Measurements from ENCODE around the gene AP3D1.
"Not testable (repeated sequence)": the region's sequence is repeated elsewhere in the genome, so short reads cannot be mapped to it uniquely, and the experiment has no call there.

Gene AP3D1

GRCh38 chr19:2129486-2129885, 21.9 kb downstream of the AP3D1 start:
- no peak overlapping the region for H3K4me3 ChIP-seq (ENCODE audit: insufficient read depth, low read depth, low read length, poor library complexity, severe bottlenecking)
- no peak overlapping the region for H3K27ac ChIP-seq (ENCODE audit: insufficient read depth, low read length, poor library complexity, severe bottlenecking)
- H3K36me3 ChIP-seq (ENCODE audit: control insufficient read depth, insufficient read depth, low read length), result peaks cover 57% of the 10 kb centered on the region

GRCh38 chr19:2129022-2129421, 22.3 kb downstream of the AP3D1 start:
- Histone ChIP-seq H3K36me3 (ENCODE audit: control insufficient read depth, insufficient read depth, low read length) (peaks cover 57% of the 10 kb centered on the region), H3K4me3 (ENCODE audit: insufficient read depth, low read depth, low read length, poor library complexity, severe bottlenecking) (no peak overlapping the region), H3K4me1 (ENCODE audit: control insufficient read depth, insufficient read depth, low read length, poor library complexity, severe bottlenecking) (no peaks in the 10 kb centered on the region), H3K27ac (ENCODE audit: insufficient read depth, low read length, poor library complexity, severe bottlenecking) (no peak overlapping the region), H3K9me3 (ENCODE audit: control insufficient read depth, low read length) (no peaks in the 10 kb centered on the region), H3K27me3 (replicated peaks; ENCODE audit: control insufficient read depth, insufficient read depth, low read length, poor library complexity, severe bottlenecking) (no peaks in the 10 kb centered on the region)
- DNase-seq, result no peak

More at GRCh38 chr19:2129486-2129885, 21.9 kb downstream of the AP3D1 start:
- Histone ChIP-seq H3K9me3 (ENCODE audit: control insufficient read depth, low read length) (no peaks in the 10 kb centered on the region), H3K27me3 (replicated peaks; ENCODE audit: control insufficient read depth, insufficient read depth, low read length, poor library complexity, severe bottlenecking) (no peaks in the 10 kb centered on the region), H3K4me1 (ENCODE audit: control insufficient read depth, insufficient read depth, low read length, poor library complexity, severe bottlenecking) (no peaks in the 10 kb centered on the region)
- DNase-seq, result no peak

GRCh38 chr19:2128252-2128651, 23.1 kb downstream of the AP3D1 start:
- H3K27me3 ChIP-seq (replicated peaks; ENCODE audit: control insufficient read depth, insufficient read depth, low read length, poor library complexity, severe bottlenecking); H3K4me1 ChIP-seq (ENCODE audit: control insufficient read depth, insufficient read depth, low read length, poor library complexity, severe bottlenecking); H3K9me3 ChIP-seq (ENCODE audit: control insufficient read depth, low read length); H3K27ac ChIP-seq (ENCODE audit: insufficient read depth, low read length, poor library complexity, severe bottlenecking); DNase-seq; H3K4me3 ChIP-seq (ENCODE audit: insufficient read depth, low read depth, low read length, poor library complexity, severe bottlenecking): not testable (repeated sequence)
- H3K36me3 ChIP-seq (ENCODE audit: control insufficient read depth, insufficient read depth, low read length), result peaks cover 64% of the 10 kb centered on the region

- no peak overlapping the region for H3K27ac ChIP-seq (ENCODE audit: insufficient read depth, low read length, poor library complexity, severe bottlenecking)
- H3K4me3 ChIP-seq (ENCODE audit: insufficient read depth, low read depth, low read length, poor library complexity, severe bottlenecking), result no peak overlapping the region
- DNase-seq, result no peak
- H3K4me1 ChIP-seq (ENCODE audit: control insufficient read depth, insufficient read depth, low read length, poor library complexity, severe bottlenecking), result no peaks in the 10 kb centered on the region
- H3K9me3 ChIP-seq (ENCODE audit: control insufficient read depth, low read length), result no peaks in the 10 kb centered on the region
- no peaks in the 10 kb centered on the region for H3K27me3 ChIP-seq (replicated peaks; ENCODE audit: control insufficient read depth, insufficient read depth, low read length, poor library complexity, severe bottlenecking)
- peaks cover 64% of the 10 kb centered on the region for H3K36me3 ChIP-seq (ENCODE audit: control insufficient read depth, insufficient read depth, low read length)
Measured at GRCh38 chr19:2127758-2128157, 23.6 kb downstream of the AP3D1 start.

DNA sequence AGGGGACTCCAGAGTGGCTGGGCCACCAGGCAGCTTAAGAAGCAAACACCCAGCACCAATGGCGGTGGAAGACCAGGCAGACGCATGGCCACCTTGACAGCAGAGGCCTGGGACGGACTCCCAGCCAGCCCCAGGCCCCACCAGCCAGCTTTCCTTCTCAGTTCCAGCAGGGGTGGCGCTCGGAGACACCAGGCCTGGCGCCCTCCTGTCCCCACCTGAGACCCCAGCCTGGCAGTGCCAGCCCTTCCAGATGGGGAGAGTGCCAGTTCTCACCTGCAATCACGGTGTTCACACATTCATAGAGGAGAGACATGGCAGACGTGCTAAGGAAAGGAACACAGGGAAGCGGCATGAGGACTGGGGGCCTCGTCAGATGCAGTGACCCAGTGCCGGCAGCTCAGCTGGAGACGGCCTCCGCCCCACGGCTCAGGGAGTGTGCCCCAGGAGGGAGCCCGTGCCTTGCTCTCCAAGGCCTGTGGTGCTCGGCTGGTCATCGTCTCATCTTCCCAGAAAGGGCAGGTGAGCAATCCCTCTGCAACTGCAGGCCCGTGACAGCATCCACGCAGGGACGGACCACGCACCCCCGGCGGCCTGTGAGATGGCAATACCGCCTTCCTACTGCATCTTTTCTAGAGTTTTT, 24.4 kb downstream of the AP3D1 start:
- Histone ChIP-seq H3K27ac (ENCODE audit: insufficient read depth, low read length, poor library complexity, severe bottlenecking) (no peak overlapping the region), H3K27me3 (replicated peaks; ENCODE audit: control insufficient read depth, insufficient read depth, low read length, poor library complexity, severe bottlenecking) (no peaks in the 10 kb centered on the region), H3K36me3 (ENCODE audit: control insufficient read depth, insufficient read depth, low read length) (peaks cover 64% of the 10 kb centered on the region), H3K9me3 (ENCODE audit: control insufficient read depth, low read length) (no peaks in the 10 kb centered on the region), H3K4me3 (ENCODE audit: insufficient read depth, low read depth, low read length, poor library complexity, severe bottlenecking) (no peak overlapping the region), H3K4me1 (ENCODE audit: control insufficient read depth, insufficient read depth, low read length, poor library complexity, severe bottlenecking) (no peaks in the 10 kb centered on the region)
- no peak for DNase-seq

DNA sequence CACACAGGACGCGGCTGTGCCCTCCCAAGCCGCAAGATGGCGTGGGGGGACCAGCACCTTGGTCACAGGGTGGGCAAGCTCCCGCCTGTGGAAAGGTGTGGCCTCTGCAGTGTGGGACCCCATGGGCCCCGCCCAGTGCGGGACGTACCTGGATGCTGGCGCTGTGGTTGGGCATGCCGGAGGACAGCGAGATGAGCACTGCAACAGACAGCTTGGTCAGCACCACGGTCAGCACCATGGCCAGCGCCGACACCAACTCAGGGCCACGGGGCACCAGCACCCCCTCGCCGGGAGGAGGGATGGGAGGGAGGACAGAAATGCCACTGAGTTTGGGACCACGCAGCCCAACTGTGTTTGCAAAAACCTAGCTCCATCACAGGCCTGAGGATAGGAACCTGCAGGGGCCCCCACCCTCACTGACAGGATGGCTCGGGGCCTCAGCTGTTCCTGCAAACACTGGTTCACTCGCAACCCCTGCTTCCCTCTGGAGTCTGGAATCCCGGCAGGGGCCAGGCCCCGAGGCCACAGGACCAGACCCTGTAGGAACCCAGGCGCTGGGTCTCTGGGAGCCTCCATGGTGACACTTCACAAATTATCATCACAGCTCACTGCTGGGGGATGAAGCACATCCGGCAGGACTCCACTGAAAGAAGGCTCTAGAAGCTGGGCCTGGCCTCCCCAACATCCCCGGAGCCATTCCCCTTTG, 27.5 kb downstream of the AP3D1 start:
- Histone ChIP-seq H3K27ac (ENCODE audit: insufficient read depth, low read length, poor library complexity, severe bottlenecking) (no peak overlapping the region), H3K4me1 (ENCODE audit: control insufficient read depth, insufficient read depth, low read length, poor library complexity, severe bottlenecking) (no peaks in the 10 kb centered on the region), H3K27me3 (replicated peaks; ENCODE audit: control insufficient read depth, insufficient read depth, low read length, poor library complexity, severe bottlenecking) (no peaks in the 10 kb centered on the region), H3K9me3 (ENCODE audit: control insufficient read depth, low read length) (no peaks in the 10 kb centered on the region), H3K4me3 (ENCODE audit: insufficient read depth, low read depth, low read length, poor library complexity, severe bottlenecking) (no peak overlapping the region), H3K36me3 (ENCODE audit: control insufficient read depth, insufficient read depth, low read length) (peaks cover 67% of the 10 kb centered on the region)
- no peak for DNase-seq

- H3K4me3 ChIP-seq (ENCODE audit: insufficient read depth, low read depth, low read length, poor library complexity, severe bottlenecking), result no peak overlapping the region
- H3K27ac ChIP-seq (ENCODE audit: insufficient read depth, low read length, poor library complexity, severe bottlenecking), result no peak overlapping the region
- H3K27me3 ChIP-seq (replicated peaks; ENCODE audit: control insufficient read depth, insufficient read depth, low read length, poor library complexity, severe bottlenecking), result no peaks in the 10 kb centered on the region
- DNase-seq, result no peak
- no peaks in the 10 kb centered on the region for H3K9me3 ChIP-seq (ENCODE audit: control insufficient read depth, low read length)
- H3K4me1 ChIP-seq (ENCODE audit: control insufficient read depth, insufficient read depth, low read length, poor library complexity, severe bottlenecking), result no peaks in the 10 kb centered on the region
- H3K36me3 ChIP-seq (ENCODE audit: control insufficient read depth, insufficient read depth, low read length), result peaks cover 72% of the 10 kb centered on the region
Measured at GRCh38 chr19:2122982-2123381, 28.4 kb downstream of the AP3D1 start.

DNA sequence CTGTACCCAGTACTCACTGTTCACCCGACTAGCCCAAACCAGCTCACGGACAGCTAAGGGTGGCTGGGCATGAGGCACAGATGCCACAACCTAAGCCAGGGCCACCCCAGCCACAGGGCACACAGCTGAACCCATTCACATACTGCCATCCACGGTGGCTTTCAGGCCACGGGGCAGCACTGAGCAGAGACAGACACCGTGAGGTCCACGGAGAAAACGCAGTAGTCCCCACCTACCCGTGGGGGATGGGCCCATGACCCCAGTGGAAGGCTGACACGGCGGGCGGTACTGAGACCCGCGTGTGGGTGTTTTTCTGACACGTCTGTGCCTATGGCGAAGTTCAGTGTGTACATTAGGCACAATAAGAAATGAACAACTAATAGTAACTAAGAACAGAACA, 29.1 kb downstream of the AP3D1 start:
- H3K4me1 ChIP-seq (ENCODE audit: control insufficient read depth, insufficient read depth, low read length, poor library complexity, severe bottlenecking), result no peaks in the 10 kb centered on the region
- H3K36me3 ChIP-seq (ENCODE audit: control insufficient read depth, insufficient read depth, low read length), result peaks cover 72% of the 10 kb centered on the region

DNA sequence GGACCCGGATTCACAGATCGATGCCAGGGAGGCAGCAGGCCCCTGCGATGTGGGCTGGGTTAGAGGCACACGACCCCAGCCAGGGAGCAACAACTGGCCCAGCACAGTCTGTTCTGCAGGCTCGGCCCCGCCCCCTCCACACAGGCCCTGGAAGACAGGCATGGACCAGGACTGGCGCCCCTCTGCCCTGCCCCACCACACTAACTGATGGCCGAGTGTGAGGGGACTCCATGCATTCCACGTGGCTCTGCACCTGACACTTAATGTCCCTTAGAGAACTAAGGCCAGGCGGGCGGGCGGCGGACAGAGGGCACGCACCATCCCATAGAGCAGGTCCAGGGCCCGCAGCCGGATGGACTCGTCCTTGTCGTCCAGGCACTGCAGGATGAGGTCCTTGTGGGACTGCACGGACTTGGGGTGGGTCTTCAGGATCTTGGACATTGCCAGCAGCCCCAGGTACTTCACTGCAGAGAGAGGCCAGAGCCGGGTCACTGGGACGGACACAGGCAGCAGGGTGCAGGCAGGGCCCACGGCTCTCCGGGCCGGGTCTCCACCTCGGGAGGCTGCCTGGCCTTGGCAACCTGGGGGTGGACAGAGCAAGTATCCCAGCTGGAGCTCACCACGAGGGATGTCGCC, 29.8 kb downstream of the AP3D1 start:
- H3K27ac ChIP-seq (ENCODE audit: insufficient read depth, low read length, poor library complexity, severe bottlenecking), result no peak overlapping the region

More for the DNA sequence above, 29.1 kb downstream of the AP3D1 start:
- Histone ChIP-seq H3K4me3 (ENCODE audit: insufficient read depth, low read depth, low read length, poor library complexity, severe bottlenecking) (no peak overlapping the region), H3K27ac (ENCODE audit: insufficient read depth, low read length, poor library complexity, severe bottlenecking) (no peak overlapping the region), H3K9me3 (ENCODE audit: control insufficient read depth, low read length) (no peaks in the 10 kb centered on the region), H3K27me3 (replicated peaks; ENCODE audit: control insufficient read depth, insufficient read depth, low read length, poor library complexity, severe bottlenecking) (no peaks in the 10 kb centered on the region)
- DNase-seq, result no peak

DNA sequence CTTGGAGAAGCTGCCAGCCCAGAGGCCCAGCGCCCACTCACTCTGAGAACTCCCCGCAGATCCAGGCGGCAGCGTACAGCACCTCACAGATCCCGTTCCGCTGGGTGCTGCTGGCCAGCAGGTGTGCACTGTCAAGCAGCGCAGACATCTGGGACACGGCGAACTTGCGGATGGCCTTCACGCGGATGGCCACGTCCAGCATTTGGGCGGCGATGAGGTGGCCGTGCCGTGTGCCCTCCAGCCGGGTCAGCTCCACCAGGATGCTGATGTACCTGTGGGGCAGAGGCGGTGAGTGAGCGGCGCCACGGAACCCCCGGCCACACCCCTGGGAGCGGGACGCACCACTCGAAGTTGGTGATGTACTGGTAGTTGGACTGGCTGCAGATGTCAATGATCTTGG, 30.5 kb downstream of the AP3D1 start:
- H3K27ac ChIP-seq (ENCODE audit: insufficient read depth, low read length, poor library complexity, severe bottlenecking), result no peak overlapping the region
- no peak overlapping the region for H3K4me3 ChIP-seq (ENCODE audit: insufficient read depth, low read depth, low read length, poor library complexity, severe bottlenecking)
- H3K4me1 ChIP-seq (ENCODE audit: control insufficient read depth, insufficient read depth, low read length, poor library complexity, severe bottlenecking), result no peaks in the 10 kb centered on the region
- no peak for DNase-seq
- no peaks in the 10 kb centered on the region for H3K27me3 ChIP-seq (replicated peaks; ENCODE audit: control insufficient read depth, insufficient read depth, low read length, poor library complexity, severe bottlenecking)
- peaks cover 77% of the 10 kb centered on the region for H3K36me3 ChIP-seq (ENCODE audit: control insufficient read depth, insufficient read depth, low read length)
- H3K9me3 ChIP-seq (ENCODE audit: control insufficient read depth, low read length), result no peaks in the 10 kb centered on the region

More for the DNA sequence above, 29.8 kb downstream of the AP3D1 start:
- Histone ChIP-seq H3K4me1 (ENCODE audit: control insufficient read depth, insufficient read depth, low read length, poor library complexity, severe bottlenecking) (no peaks in the 10 kb centered on the region), H3K4me3 (ENCODE audit: insufficient read depth, low read depth, low read length, poor library complexity, severe bottlenecking) (no peak overlapping the region), H3K27me3 (replicated peaks; ENCODE audit: control insufficient read depth, insufficient read depth, low read length, poor library complexity, severe bottlenecking) (no peaks in the 10 kb centered on the region), H3K9me3 (ENCODE audit: control insufficient read depth, low read length) (no peaks in the 10 kb centered on the region), H3K36me3 (ENCODE audit: control insufficient read depth, insufficient read depth, low read length) (peaks cover 74% of the 10 kb centered on the region)
- no peak for DNase-seq

Measured in effector memory CD4-positive, alpha-beta T cell (primary cell).